RWPE1 (cell line): ENCODE data around the gene IL18RAP.

ENCODE experiments used
- CTCF ChIA-PET: fragments of 350-600 bp; sonication (Branson Sonifier 250); formaldehyde crosslinking; extraction: SDS; loops from one replicate; lab custom pipeline; 2021; lab: Yijun Ruan, JAX
- POLR2A ChIA-PET: fragments of 400-600 bp; formaldehyde crosslinking; extraction: SDS; loops from one replicate; lab custom pipeline; 2020; ENCODE audit warnings: antibody characterized with exemption; ENCODE audit not compliant: low non-redundant PET; lab: Yijun Ruan, JAX
- DNase-seq: peaks from one replicate; pipeline ENCODE4 v3.0.0; 2012; ENCODE audit warnings: low spot score
- H3K27ac ChIP-seq: fragments of 450-650 bp; 2 replicates; pipeline ENCODE4 v1.5.1; 2017
- TF ChIP-seq, protein P1 (sequence below): fragments of 450-650 bp; conservative IDR thresholded peaks from 2 replicates; pipeline ENCODE4 v1.5.1; 2017; ENCODE audit warnings: low read depth, mild to moderate bottlenecking

IL18RAP gene

DNA sequence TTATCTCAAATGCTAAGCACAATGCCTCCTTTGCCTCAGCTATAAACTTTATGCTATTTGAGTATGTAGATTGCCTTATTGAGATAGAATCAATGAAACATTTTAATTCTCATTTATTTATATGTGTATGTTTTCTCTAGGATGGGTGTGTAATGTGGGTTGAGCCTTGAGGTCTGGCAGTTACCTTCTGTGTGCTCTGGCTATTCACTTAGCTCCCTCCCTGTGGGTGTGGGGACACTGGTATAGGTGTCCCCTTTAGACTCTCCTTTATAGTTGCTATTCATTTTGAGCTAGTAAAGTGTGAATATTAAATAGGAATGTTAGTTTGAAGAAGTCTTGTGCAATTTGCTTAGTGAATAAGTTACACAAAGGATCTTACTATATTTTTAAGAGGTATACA is 51.8 kb downstream of the IL18RAP start:
- POLR2A ChIA-PET, result no interaction called here
- DNase-seq, result no peak
- CTCF ChIA-PET, result interaction anchor here (1.2 to 5.0 kb wide), 2 partner anchors 142 to 229 kb away, joined by 3 to 48 read pairs; no protein-coding TSS in a partner anchor
- TF ChIP-seq, protein P1, sequence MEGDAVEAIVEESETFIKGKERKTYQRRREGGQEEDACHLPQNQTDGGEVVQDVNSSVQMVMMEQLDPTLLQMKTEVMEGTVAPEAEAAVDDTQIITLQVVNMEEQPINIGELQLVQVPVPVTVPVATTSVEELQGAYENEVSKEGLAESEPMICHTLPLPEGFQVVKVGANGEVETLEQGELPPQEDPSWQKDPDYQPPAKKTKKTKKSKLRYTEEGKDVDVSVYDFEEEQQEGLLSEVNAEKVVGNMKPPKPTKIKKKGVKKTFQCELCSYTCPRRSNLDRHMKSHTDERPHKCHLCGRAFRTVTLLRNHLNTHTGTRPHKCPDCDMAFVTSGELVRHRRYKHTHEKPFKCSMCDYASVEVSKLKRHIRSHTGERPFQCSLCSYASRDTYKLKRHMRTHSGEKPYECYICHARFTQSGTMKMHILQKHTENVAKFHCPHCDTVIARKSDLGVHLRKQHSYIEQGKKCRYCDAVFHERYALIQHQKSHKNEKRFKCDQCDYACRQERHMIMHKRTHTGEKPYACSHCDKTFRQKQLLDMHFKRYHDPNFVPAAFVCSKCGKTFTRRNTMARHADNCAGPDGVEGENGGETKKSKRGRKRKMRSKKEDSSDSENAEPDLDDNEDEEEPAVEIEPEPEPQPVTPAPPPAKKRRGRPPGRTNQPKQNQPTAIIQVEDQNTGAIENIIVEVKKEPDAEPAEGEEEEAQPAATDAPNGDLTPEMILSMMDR, result no peak
- H3K27ac ChIP-seq, result no peak overlapping the region

DNA sequence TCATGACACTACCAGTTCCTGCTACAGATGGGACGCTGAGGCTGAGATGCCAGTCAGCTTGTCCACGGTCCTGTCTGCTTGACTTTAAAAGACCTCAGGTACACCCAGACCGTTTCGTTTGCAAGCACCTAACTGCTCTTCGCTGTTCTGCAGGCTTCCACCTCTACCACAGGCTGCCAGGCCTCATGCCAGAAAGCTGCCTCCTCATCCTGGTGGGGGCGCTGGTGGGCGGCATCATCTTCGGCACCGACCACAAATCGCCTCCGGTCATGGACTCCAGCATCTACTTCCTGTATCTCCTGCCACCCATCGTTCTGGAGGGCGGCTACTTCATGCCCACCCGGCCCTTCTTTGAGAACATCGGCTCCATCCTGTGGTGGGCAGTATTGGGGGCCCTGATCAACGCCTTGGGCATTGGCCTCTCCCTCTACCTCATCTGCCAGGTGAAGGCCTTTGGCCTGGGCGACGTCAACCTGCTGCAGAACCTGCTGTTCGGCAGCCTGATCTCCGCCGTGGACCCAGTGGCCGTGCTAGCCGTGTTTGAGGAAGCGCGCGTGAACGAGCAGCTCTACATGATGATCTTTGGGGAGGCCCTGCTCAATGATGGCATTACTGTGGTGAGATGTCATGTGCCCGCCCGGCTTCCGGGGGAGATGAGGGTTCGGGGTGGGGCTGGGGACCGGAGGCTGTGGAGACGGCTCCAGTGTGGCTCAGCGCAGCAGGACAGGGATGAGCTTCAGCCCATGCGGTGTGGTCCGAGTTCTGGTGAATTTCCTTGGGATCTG is 55.9 kb downstream of the IL18RAP start:
- TF ChIP-seq, protein P1, result no peak
- DNase-seq, result no peak
- CTCF ChIA-PET, result no interaction called here
- no peak overlapping the region for H3K27ac ChIP-seq
- POLR2A ChIA-PET, result no interaction called here

DNA sequence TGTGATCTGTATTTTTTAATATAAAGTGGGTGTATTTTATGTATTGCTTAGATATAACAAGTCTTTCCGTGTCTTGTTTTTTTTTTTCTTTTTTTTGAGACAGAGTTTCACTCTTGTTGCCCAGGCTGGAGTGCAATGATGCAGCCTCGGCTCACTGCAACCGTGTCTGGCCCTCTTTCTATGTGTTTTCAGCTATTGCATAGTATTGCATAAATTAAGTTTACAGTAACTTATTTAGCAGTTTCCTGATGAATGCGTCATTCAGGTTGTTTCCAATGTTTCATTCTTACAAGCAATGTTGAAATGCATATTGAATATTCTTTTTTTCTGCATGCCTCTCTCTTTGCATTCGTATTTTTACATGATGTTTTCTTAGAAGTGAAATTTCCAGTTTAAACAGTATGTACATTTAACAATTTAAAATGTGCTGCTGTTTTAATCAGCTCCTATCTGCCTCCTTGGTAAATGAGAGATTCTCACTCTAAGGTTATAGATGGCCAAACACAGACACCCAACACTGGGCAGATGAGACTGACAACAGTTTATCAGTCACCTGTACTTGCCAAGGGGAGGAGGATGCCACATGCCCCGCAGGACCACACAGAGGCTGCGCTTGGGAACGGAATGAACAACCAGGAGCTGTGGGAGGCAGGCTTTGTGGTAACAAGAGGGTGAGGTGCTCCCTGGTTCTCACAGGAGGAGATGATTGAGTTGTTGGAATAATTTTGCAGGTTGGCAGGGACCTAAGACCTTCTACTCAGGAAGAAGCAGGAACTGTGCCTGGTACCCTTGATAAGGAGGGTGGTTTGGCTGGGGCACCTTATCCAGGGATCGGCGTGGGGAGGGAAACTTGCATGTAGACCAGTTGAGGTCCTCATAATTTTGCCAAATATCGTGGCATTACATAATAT is 57.6 kb downstream of the IL18RAP start:
- no peak overlapping the region for H3K27ac ChIP-seq
- POLR2A ChIA-PET, result no interaction called here
- CTCF ChIA-PET, result interaction anchor here (0.6 kb wide), 1 partner anchor 750 kb away, joined by 4 read pairs; no protein-coding TSS in a partner anchor
- TF ChIP-seq, protein P1, result no peak
- DNase-seq, result no peak

DNA sequence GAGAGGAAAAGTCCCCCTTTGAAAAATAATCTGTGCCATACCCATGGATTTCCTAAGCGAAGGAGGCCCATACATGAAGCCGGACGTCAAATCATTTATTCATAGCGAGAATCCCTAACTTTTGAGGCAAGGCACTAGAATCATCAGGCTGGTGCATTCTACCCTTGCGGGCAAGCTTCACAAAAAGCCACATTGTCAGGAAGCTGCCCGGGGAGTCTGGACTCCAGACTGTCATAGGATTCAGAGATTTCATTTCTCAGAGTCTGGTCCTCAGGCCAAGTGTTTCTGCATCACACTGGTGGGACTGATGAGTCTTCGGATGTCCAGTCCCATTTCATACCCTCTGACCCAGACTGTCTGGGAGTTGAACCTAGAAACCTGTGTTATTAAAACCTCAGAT is 59.0 kb downstream of the IL18RAP start:
- H3K27ac ChIP-seq, result no peak overlapping the region
- TF ChIP-seq, protein P1, result no peak
- CTCF ChIA-PET, result no interaction called here
- POLR2A ChIA-PET, result no interaction called here
- DNase-seq, result no peak

DNA sequence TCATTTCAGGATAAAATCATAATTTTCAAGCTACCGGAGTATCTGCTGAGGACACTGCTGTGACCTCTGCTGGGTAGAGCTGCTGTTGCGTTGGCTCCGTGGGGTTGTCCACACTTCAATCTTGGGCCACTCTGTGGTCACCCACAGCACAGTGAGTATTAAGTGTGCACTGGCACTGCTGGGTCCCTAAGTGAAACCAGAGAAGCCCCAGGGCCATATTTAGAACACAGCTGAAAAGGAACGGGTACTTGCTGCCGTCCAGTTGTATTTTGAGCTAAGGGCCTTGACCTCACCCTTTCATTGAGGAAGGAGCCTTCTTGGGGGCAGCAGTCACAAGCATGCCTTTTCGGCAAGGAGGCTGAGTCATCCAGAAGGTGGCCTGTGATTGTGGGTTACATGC is 60.1 kb downstream of the IL18RAP start:
- TF ChIP-seq, protein P1, result no peak
- CTCF ChIA-PET, result interaction anchor here (0.7 to 0.9 kb wide), 2 partner anchors 10 to 11 kb away, joined by 3 to 5 read pairs; partner anchors contain the start of gene SLC9A4
- no peak overlapping the region for H3K27ac ChIP-seq
- DNase-seq, result no peak
- POLR2A ChIA-PET, result no interaction called here
